Measurements from ENCODE around the gene DIPK1B.

- TF ChIP-seq CTCF (IDR thresholded peaks at IDR 0.05) (no peak), POLR2AphosphoS5 (IDR thresholded peaks at IDR 0.05) (no peak), POLR2A (IDR thresholded peaks at IDR 0.05) (no peak), EP300 (IDR thresholded peaks at IDR 0.05) (no peak)
These were observed 5.0 kb downstream of the DIPK1B start for GRCh38 chr9:136717399-136717798.
